Activated effector memory CD4-positive, alpha-beta T cell treated with Interleukin-2 at 50 U/mL for 16 hours (primary cell): ENCODE data around the gene CALN1.
"Not testable (repeated sequence)": the region's sequence is repeated elsewhere in the genome, so short reads cannot be mapped to it uniquely, and the experiment has no call there.

Source experiments
- DNase-seq: peaks from one replicate; pipeline ENCODE4 v3.0.0-alpha.2; 2020

The CALN1 gene

GRCh38 chr7:71937840-71938371 lies 474.2 kb downstream of the CALN1 start:
- DNase-seq: no peak

- no peak for DNase-seq
These were observed 476.5 kb downstream of the CALN1 start for GRCh38 chr7:71935674-71936073.

GRCh38 chr7:71933426-71933825 lies 478.7 kb downstream of the CALN1 start:
- DNase-seq: no peak

GRCh38 chr7:71925663-71926062 lies 486.5 kb downstream of the CALN1 start:
- DNase-seq: no peak

GRCh38 chr7:71914204-71914603 lies 497.9 kb downstream of the CALN1 start:
- not testable (repeated sequence) for DNase-seq

GRCh38 chr7:71912476-71912875 lies 499.7 kb downstream of the CALN1 start:
- no peak for DNase-seq

- DNase-seq: no peak
These were observed 501.1 kb downstream of the CALN1 start for GRCh38 chr7:71911051-71911450.

DNA sequence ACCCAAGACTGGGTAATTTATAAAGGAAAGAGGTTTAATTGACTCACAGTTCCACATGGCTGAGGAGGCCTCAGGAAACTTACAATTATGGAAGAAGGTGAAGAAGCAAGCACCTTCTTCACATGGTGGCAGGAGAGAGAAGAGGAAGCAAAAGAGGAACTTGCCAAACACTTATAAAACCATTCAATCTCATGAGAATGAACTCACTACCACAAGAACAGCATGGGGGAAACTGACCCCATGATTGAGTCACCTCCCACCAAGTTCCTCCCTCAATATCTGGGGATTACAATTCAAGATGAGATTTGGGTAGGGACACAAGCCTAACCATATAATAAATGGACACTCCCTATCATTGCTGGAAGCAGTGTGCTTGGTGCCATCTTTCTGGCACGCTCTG lies 506.3 kb downstream of the CALN1 start:
- DNase-seq: no peak

GRCh38 chr7:71904484-71904883 lies 507.7 kb downstream of the CALN1 start:
- no peak for DNase-seq

DNA sequence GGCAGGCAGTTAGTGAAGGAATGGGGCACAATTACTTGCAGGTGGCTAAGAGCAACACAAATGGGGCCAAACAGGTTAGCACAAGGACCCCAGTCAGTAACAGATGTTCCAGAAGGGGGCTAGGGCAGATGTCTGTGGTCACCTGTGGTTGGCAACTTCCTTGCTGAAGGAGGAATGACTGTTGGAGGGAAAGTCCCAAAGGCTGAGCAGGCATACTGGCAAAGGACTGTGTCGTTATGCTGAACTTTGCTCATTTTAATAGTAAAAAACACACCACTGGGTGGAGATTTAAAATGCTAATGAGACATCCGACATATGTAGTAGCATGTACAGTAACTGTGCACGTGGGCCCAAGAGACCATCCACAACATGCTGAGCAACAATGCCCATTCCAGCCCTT lies 511.6 kb downstream of the CALN1 start:
- no peak for DNase-seq

GRCh38 chr7:71896535-71896934 lies 515.6 kb downstream of the CALN1 start:
- DNase-seq: no peak

- DNase-seq: no peak
These were observed 526.1 kb downstream of the CALN1 start for GRCh38 chr7:71886046-71886445.

GRCh38 chr7:71885487-71885886 lies 526.7 kb downstream of the CALN1 start:
- no peak for DNase-seq

DNA sequence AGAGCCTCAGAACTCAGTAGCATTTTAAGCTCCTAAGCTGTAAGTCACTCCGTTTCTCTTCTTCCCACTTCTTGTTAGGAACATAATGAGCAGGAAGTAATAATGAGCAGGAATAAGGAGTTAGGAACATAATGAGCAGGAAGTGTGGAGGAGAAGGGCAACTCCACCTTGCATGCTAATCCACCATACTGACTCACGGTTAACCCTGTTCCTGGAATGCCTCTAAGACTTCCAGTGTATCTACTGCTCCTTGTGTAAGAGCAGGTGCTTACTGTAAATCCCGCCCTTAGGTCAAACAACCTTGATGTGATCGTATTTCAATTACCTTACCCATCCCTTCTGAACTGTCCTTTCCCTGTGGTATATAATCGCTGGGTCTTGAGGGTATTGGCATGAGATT lies 528.7 kb downstream of the CALN1 start:
- no peak for DNase-seq

GRCh38 chr7:71871446-71871845 lies 540.7 kb downstream of the CALN1 start:
- DNase-seq: no peak

- no peak for DNase-seq
These were observed 541.3 kb downstream of the CALN1 start for GRCh38 chr7:71870812-71871211.

GRCh38 chr7:71868797-71869196 lies 543.3 kb downstream of the CALN1 start:
- DNase-seq: no peak

- DNase-seq: no peak
These were observed 544.5 kb downstream of the CALN1 start for GRCh38 chr7:71867626-71868025.

- DNase-seq: no peak
These were observed 547.0 kb downstream of the CALN1 start for GRCh38 chr7:71865172-71865571.

DNA sequence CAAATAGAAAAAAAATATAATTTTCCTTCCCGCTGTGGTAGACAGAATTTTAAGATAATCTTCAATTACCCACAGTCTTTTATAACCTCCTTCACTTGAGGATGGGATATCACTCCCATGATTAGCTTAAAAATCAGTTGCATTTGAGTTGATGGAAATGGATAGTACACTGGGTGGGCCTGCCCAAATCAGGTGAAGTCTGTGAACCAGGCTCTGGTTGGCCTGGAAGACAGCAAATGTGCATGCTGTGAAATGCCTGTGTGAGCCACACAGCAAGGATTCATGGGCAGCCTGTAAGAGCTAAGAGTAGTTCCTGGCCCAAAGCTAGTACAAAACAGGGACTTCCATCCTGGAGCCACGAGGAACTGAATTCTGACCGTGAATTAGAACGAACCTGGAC lies 548.0 kb downstream of the CALN1 start:
- DNase-seq: no peak

DNA sequence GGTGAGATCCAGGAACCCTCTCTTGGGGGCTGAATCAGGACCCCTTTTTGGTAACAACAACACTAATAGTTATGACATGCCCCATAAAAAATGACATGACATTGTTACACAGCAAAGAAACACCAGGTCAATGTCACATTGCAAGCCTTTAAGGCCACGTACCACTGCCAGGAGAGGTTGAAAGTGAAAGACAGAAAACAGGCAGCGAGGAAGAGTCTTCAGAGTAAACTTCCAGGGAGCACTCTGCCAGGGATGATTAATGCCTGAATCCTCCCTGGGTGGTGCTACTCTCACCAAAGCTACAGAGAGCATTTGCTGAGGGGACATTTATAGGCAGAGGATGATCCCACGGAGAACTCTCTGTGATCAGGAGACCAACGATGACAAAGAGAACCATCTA lies 551.6 kb downstream of the CALN1 start:
- DNase-seq: no peak

- DNase-seq: no peak
These were observed 554.8 kb downstream of the CALN1 start for GRCh38 chr7:71857338-71857737.

GRCh38 chr7:71854546-71855397 lies 557.4 kb downstream of the CALN1 start:
- no peak for DNase-seq

DNA sequence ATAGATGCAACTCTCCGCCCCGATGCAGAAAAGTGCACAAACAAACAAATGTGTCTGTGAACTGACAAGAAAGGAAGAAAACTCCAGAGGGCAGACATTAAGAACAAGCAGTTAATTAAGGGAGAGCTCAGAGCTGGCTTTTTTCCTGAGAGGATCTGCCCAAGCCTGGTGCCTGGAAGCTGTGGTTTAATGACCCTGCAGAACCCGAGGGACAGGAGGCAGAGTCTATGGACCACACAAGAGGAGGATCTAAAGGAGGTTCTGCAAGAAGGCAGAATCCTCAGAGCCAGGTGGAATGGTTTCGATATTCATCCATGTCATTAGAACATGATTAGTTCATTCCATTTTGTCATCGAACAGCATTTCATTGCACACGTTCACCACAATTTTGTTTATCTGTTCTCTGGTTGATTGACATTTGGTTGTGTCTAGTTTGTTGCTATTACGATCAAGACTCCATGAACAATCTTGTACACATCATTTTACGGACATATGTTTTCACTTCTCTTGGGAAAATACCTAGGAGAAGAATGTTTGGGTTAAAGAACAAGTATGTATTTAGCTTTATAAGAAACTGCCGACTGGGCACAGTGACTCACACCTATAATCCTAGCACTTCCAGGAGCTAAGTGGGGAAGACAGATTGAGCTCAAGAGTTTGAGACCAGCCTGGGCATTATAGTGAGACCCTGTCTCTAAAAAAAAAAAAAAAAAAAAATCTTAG lies 560.2 kb downstream of the CALN1 start:
- DNase-seq: no peak
